DMS 273 treated with DMSO at 0.1 percent for 48 hours (cell line): ENCODE results near the gene BRK1.
"Not testable (repeated sequence)": the region's sequence is repeated elsewhere in the genome, so short reads cannot be mapped to it uniquely, and the experiment has no call there.

Experiments
- DNase-seq: peaks from one replicate; lab custom pipeline; 2025; lab: John Stamatoyannopoulos, UW

Gene BRK1

GRCh38 chr3:10142707-10143560 is 27.5 kb downstream of the BRK1 start:
- no peak for DNase-seq

GRCh38 chr3:10145685-10146084 is 30.2 kb downstream of the BRK1 start:
- DNase-seq, result no peak

- no peak for DNase-seq
Measured at GRCh38 chr3:10149226-10149625, 33.8 kb downstream of the BRK1 start.

- no peak for DNase-seq
Measured at GRCh38 chr3:10150987-10151386, 35.5 kb downstream of the BRK1 start.

GRCh38 chr3:10154335-10155122 is 39.1 kb downstream of the BRK1 start:
- no peak for DNase-seq

GRCh38 chr3:10155123-10155472 is 39.6 kb downstream of the BRK1 start:
- DNase-seq, result no peak

GRCh38 chr3:10155658-10156057 is 40.2 kb downstream of the BRK1 start:
- no peak for DNase-seq

GRCh38 chr3:10157031-10157430 is 41.6 kb downstream of the BRK1 start:
- DNase-seq, result no peak

GRCh38 chr3:10158555-10158954 is 43.1 kb downstream of the BRK1 start:
- not testable (repeated sequence) for DNase-seq

GRCh38 chr3:10160346-10160745 is 44.9 kb downstream of the BRK1 start:
- DNase-seq, result no peak

- DNase-seq, result no peak
Measured at GRCh38 chr3:10160925-10161324, 45.5 kb downstream of the BRK1 start.

GRCh38 chr3:10162185-10162584 is 46.7 kb downstream of the BRK1 start:
- DNase-seq, result no peak

- DNase-seq, result not testable (repeated sequence)
Measured at GRCh38 chr3:10164201-10164545, 48.7 kb downstream of the BRK1 start.

- no peak for DNase-seq
Measured at GRCh38 chr3:10164546-10165393, 49.3 kb downstream of the BRK1 start, which contains the start of gene IRAK2. TSS of gene IRAK2 (plus strand) at chr3:10164919. CDS start at chr3:10164955, 36 bp downstream.

- no peak for DNase-seq
Measured at GRCh38 chr3:10166213-10166604, 50.7 kb downstream of the BRK1 start.

GRCh38 chr3:10169000-10169496 is 53.6 kb downstream of the BRK1 start:
- no peak for DNase-seq

GRCh38 chr3:10170915-10171478 is 55.5 kb downstream of the BRK1 start:
- no peak for DNase-seq

- DNase-seq, result no peak
Measured at GRCh38 chr3:10173095-10173925, 57.8 kb downstream of the BRK1 start.

- DNase-seq, result no peak
Measured at GRCh38 chr3:10173926-10174435, 58.5 kb downstream of the BRK1 start.

- not testable (repeated sequence) for DNase-seq
Measured at GRCh38 chr3:10175334-10175733, 59.9 kb downstream of the BRK1 start.

- DNase-seq, result not testable (repeated sequence)
Measured at GRCh38 chr3:10176150-10176549, 60.7 kb downstream of the BRK1 start.
